Fibroblast of lung (primary cell): ENCODE results near the gene TAS1R1. TPM values are rescaled to one million over a fixed set of nuclear protein-coding genes. Genes with fewer than 3 reads are reported as not detected.

ENCODE experiments used
- DNase-seq, 2 donors: peaks; one replicate each; pipeline versions ENCODE4 v3.0.0 to v3.0.0-alpha.2; 2010; ENCODE audit warnings: low read depth in 2 of 2
- H2AFZ ChIP-seq: 2 replicates; pipeline ENCODE4 v1.5.1; 2012; ENCODE audit warnings: low read length, control low read depth, inconsistent platforms
- H3K27ac ChIP-seq: 2 replicates; pipeline ENCODE4 v1.5.1; 2011; ENCODE audit warnings: low read length, control low read depth; ENCODE audit not compliant: insufficient read depth
- H3K27me3 ChIP-seq: 2 replicates; pipeline ENCODE4 v1.5.1; 2011; ENCODE audit warnings: mild to moderate bottlenecking, low read length; ENCODE audit not compliant: control insufficient read depth, insufficient read depth
- H3K36me3 ChIP-seq: 2 replicates; pipeline ENCODE4 v1.5.1; 2011; ENCODE audit warnings: low read length; ENCODE audit not compliant: control insufficient read depth, insufficient read depth
- H3K4me1 ChIP-seq: 2 replicates; pipeline ENCODE4 v1.5.1; 2011; ENCODE audit warnings: low read length; ENCODE audit not compliant: control insufficient read depth, insufficient read depth; ENCODE audit errors: extremely low read depth
- H3K4me2 ChIP-seq: 2 replicates; pipeline ENCODE4 v1.5.1; 2011; ENCODE audit warnings: low read length, control low read depth; ENCODE audit not compliant: insufficient read depth; ENCODE audit errors: extremely low read depth
- H3K4me3 ChIP-seq, 4 experiments: fragments of 200-600 bp in 1 of 4; sonication (generic) in 1 of 4; replicated peaks in 1 of 4; 2 replicates each; pipeline ENCODE4 v1.5.1; 2011 to 2016; ENCODE audit warnings: low read length in 4 of 4, low read depth in 3 of 4, mild to moderate bottlenecking in 3 of 4, control low read depth in 2 of 4, inconsistent platforms in 1 of 4, mixed read lengths in 1 of 4; ENCODE audit not compliant: insufficient read depth in 1 of 4; ENCODE audit errors: control extremely low read depth in 1 of 4
- H3K79me2 ChIP-seq: 2 replicates; pipeline ENCODE4 v1.5.1; 2012; ENCODE audit warnings: mild to moderate bottlenecking, low read length, inconsistent platforms; ENCODE audit not compliant: control insufficient read depth, insufficient read depth
- H3K9ac ChIP-seq: 2 replicates; pipeline ENCODE4 v1.5.1; 2011; ENCODE audit warnings: mild to moderate bottlenecking, low read length, control low read depth; ENCODE audit not compliant: insufficient read depth
- H3K9me3 ChIP-seq: 2 replicates; pipeline ENCODE4 v1.5.1; 2012; ENCODE audit warnings: low read depth, low read length; ENCODE audit not compliant: control insufficient read depth, insufficient read depth
- H4K20me1 ChIP-seq: 2 replicates; pipeline ENCODE4 v1.5.1; 2011; ENCODE audit warnings: low read length; ENCODE audit not compliant: control insufficient read depth, insufficient read depth; ENCODE audit errors: extremely low read depth
- CTCF ChIP-seq, 2 donors: IDR thresholded peaks in 1 of 2; conservative IDR thresholded peaks in 1 of 2; 1 replicate in 1 of 2; 2 replicates in 1 of 2; pipeline ENCODE4 v1.5.1; 2011 to 2012; ENCODE audit warnings: low read length in 2 of 2, control low read depth in 1 of 2, inconsistent platforms in 1 of 2, low read depth in 1 of 2, mild to moderate bottlenecking in 1 of 2
- EZH2 ChIP-seq: IDR thresholded peaks from 2 replicates; pipeline ENCODE4 v1.5.1; 2012; ENCODE audit warnings: low read length, control low read depth, mild to moderate bottlenecking; ENCODE audit errors: missing control alignments
- polyA plus RNA-seq, 2 donors: library from polyadenylated mRNA; depleted of rRNA in 1 of 2; stranded (reverse) in 1 of 2; unstranded in 1 of 2; fragments of >200 nt; gene quantifications; 2 replicates each; pipeline ENCODE4 v1.2.1, GENCODE V29; 2011 to 2012; ENCODE audit warnings: missing spikeins in 1 of 2
- total RNA-seq: library from RNA; depleted of rRNA; stranded (reverse); fragments of >200 nt; gene quantifications from 2 replicates; pipeline ENCODE4 v1.2.1, GENCODE V29; 2014

The TAS1R1 gene
- total and polyA plus RNA-seq, 2 donors (not counting 1 experiment from before 2014, with no cell fraction given): 0.10 to 0.17 TPM

- Histone ChIP-seq H3K4me3 (no peak overlapping the region), H3K36me3 (peaks cover 9% of the 10 kb centered on the region), H2AFZ (no peak overlapping the region), H4K20me1 (no peaks in the 10 kb centered on the region), H3K4me1 (peaks cover 8% of the 10 kb centered on the region), H3K4me2 (no peak overlapping the region), H3K9ac (no peak overlapping the region), H3K27me3 (no peaks in the 10 kb centered on the region), H3K27ac (no peak overlapping the region), H3K79me2 (peaks cover 6% of the 10 kb centered on the region), H3K9me3 (no peaks in the 10 kb centered on the region)
- no peak for DNase-seq
- TF ChIP-seq CTCF (conservative IDR thresholded peaks at IDR 0.05 in 1 of 2, IDR thresholded peaks at IDR 0.05 in 1 of 2; ENCODE audit: low read depth in 1 of 2, low read length in 2 of 2): no peak
- no peak for TF ChIP-seq EZH2
Measured at GRCh38 chr1:6585081-6585722, 30.1 kb downstream of the TAS1R1 start.

GRCh38 chr1:6585841-6586240, 30.7 kb downstream of the TAS1R1 start:
- Histone ChIP-seq H3K9me3 (no peaks in the 10 kb centered on the region), H2AFZ (no peak overlapping the region), H3K9ac (no peak overlapping the region), H3K79me2 (peaks cover under 1% of the 10 kb centered on the region), H3K4me1 (peaks cover 3% of the 10 kb centered on the region), H3K27me3 (no peaks in the 10 kb centered on the region), H3K4me3 (no peak overlapping the region), H3K27ac (no peak overlapping the region), H3K4me2 (no peak overlapping the region), H3K36me3 (peaks cover 9% of the 10 kb centered on the region), H4K20me1 (no peaks in the 10 kb centered on the region)
- no peak for DNase-seq
- TF ChIP-seq CTCF (conservative IDR thresholded peaks at IDR 0.05 in 1 of 2, IDR thresholded peaks at IDR 0.05 in 1 of 2; ENCODE audit: low read depth in 1 of 2, low read length in 2 of 2) (no peak), EZH2 (no peak)

- H3K9me3 ChIP-seq: no peaks in the 10 kb centered on the region
- H4K20me1 ChIP-seq: no peaks in the 10 kb centered on the region
- H3K4me1 ChIP-seq: no peaks in the 10 kb centered on the region
- H3K27ac ChIP-seq: no peak overlapping the region
- H3K9ac ChIP-seq: no peak overlapping the region
- H3K27me3 ChIP-seq: no peaks in the 10 kb centered on the region
- H3K36me3 ChIP-seq: peaks cover 9% of the 10 kb centered on the region
- no peak for TF ChIP-seq EZH2
- TF ChIP-seq CTCF (conservative IDR thresholded peaks at IDR 0.05 in 1 of 2, IDR thresholded peaks at IDR 0.05 in 1 of 2; ENCODE audit: low read depth in 1 of 2, low read length in 2 of 2): no peak
- no peak overlapping the region for H3K4me2 ChIP-seq
- H2AFZ ChIP-seq: no peak overlapping the region
- DNase-seq: no peak
- H3K4me3 ChIP-seq: no peak overlapping the region
- no peaks in the 10 kb centered on the region for H3K79me2 ChIP-seq
Measured at GRCh38 chr1:6586404-6586816, 31.3 kb downstream of the TAS1R1 start.
